Glutamatergic neuron (in vitro differentiated cells): Measurements from ENCODE around the gene SCNM1. TPM values are rescaled to one million over a fixed set of nuclear protein-coding genes. Genes with fewer than 3 reads are reported as not detected.

Source experiments
- DNase-seq: peaks from one replicate; pipeline ENCODE4 v3.0.0; 2022
- H3K27ac Mint-ChIP-seq: one replicate; pipeline ENCODE4 v1.8.0; 2020; ENCODE audit warnings: mild to moderate bottlenecking, mixed read lengths, inconsistent platforms; ENCODE audit not compliant: unreplicated experiment
- H3K27me3 Mint-ChIP-seq: one replicate; pipeline ENCODE4 v1.8.0; 2020; ENCODE audit warnings: mild to moderate bottlenecking, moderate library complexity, mixed read lengths, inconsistent platforms; ENCODE audit not compliant: unreplicated experiment
- H3K36me3 Mint-ChIP-seq: one replicate; pipeline ENCODE4 v1.8.0; 2020; ENCODE audit warnings: mild to moderate bottlenecking, mixed read lengths, inconsistent platforms; ENCODE audit not compliant: unreplicated experiment
- H3K4me1 Mint-ChIP-seq: one replicate; pipeline ENCODE4 v1.8.0; 2020; ENCODE audit warnings: mild to moderate bottlenecking, low read depth, mixed read lengths, inconsistent platforms; ENCODE audit not compliant: unreplicated experiment
- H3K4me3 Mint-ChIP-seq: one replicate; pipeline ENCODE4 v1.8.0; 2020; ENCODE audit warnings: mild to moderate bottlenecking, mixed read lengths, inconsistent platforms; ENCODE audit not compliant: unreplicated experiment
- H3K9me3 Mint-ChIP-seq: one replicate; pipeline ENCODE4 v1.8.0; 2020; ENCODE audit warnings: mild to moderate bottlenecking, moderate library complexity, mixed read lengths, inconsistent platforms; ENCODE audit not compliant: unreplicated experiment
- total RNA-seq: library from RNA; stranded (reverse); fragmentation: NEBNext Ultra II Directional; extraction: Animal tissue kit (Norgen Biotek cat#: 25700); gene quantifications from one replicate; pipeline ENCODE4 v1.2.1, GENCODE V29; 2021; ENCODE audit not compliant: unreplicated experiment
- TF ChIP-seq, protein P1 (sequence below): fragments of 200-600 bp; sonication (generic); IDR thresholded peaks from one replicate; pipeline ENCODE4 v1.5.0; 2021; ENCODE audit not compliant: partially characterized antibody, unreplicated experiment

Gene SCNM1
- total RNA-seq, 1 donor from 2014 or later: 44.2 TPM

DNA sequence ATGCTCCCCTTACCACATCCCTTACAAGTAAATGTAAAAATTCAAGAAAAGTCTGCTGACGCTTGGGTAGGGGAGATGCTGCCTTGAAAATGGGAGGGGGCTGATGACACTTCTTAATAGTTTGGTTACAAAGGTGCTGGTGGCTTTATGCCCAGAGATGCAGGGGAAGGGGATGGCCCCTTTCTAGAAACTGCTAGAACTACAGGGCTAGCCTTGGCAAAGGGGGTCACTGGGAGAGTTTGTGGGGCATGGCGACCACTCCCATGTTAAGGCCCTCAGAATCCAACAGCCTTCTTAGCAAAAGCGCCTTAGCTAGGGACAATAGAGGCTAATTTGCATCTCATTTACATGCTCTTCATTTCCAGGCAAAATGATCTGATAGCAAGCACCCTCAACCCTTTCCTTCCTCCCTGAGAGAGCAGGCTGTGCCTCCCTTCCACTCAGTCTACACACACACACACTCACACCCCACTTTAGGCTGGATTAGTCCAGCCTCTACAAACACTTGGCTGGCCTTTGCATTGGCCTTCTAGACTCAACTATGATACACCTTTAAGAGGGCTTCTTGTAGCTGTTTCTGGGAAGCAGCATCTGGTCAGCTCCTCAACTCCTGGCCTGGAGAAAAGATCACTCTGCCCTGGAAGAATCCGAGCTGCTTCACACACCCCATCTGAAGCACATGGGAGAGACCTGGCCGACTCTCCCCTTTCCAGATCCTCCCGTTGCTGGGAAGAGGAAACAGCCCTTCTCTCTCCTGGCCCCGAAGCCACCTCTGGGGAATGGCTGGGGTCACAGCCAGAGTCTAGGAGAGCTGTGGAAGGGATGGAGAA, 21.3 kb upstream of the SCNM1 start:
- peak overlapping the region; percentile 73 for H3K27ac Mint-ChIP-seq
- H3K36me3 Mint-ChIP-seq: no peaks in the 10 kb centered on the region
- DNase-seq: peak; percentile 41
- TF ChIP-seq, protein P1, sequence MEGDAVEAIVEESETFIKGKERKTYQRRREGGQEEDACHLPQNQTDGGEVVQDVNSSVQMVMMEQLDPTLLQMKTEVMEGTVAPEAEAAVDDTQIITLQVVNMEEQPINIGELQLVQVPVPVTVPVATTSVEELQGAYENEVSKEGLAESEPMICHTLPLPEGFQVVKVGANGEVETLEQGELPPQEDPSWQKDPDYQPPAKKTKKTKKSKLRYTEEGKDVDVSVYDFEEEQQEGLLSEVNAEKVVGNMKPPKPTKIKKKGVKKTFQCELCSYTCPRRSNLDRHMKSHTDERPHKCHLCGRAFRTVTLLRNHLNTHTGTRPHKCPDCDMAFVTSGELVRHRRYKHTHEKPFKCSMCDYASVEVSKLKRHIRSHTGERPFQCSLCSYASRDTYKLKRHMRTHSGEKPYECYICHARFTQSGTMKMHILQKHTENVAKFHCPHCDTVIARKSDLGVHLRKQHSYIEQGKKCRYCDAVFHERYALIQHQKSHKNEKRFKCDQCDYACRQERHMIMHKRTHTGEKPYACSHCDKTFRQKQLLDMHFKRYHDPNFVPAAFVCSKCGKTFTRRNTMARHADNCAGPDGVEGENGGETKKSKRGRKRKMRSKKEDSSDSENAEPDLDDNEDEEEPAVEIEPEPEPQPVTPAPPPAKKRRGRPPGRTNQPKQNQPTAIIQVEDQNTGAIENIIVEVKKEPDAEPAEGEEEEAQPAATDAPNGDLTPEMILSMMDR: no peak
- peaks cover 29% of the 10 kb centered on the region for H3K4me1 Mint-ChIP-seq
- H3K4me3 Mint-ChIP-seq: peak overlapping the region; percentile 99
- peaks cover 7% of the 10 kb centered on the region for H3K27me3 Mint-ChIP-seq
- peaks cover 6% of the 10 kb centered on the region for H3K9me3 Mint-ChIP-seq

DNA sequence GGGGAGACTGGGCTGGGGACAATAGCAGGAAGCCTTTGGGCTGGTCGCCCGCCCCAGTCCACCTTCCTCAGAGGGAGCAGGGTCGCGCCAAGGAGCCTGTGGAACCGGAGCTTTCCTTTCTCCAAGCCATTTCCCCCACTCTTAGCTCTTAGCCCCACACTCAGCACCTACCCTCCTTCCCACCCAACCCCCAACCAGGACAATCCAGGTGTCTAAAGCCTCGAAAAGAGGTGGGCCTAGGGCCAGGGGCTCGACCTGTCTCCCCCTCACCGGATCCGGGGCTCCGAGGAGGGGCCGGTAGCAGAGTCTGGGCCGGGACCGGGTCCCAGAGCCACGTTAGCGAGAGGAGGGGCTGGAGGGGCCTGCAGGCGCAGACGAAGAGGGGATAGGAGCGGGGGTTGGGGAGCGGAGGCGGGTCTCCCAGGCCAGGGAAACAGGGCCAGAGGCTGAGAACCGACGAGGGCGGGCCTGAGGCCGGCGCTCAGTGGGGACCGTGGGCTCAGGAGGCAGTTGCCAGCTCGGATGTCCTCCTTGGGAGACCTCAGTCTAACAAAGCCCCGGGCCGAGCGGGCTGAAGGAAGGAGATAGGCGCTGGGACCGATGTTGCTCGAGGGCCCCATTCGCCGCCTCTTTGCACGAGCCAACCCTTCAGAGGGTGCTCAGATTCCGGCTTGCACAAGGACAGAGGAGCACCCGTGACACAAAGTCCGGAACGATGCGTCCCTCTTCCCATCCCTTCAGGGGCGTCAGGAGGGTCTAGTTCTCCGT, 20.5 kb upstream of the SCNM1 start:
- peak; percentile 45 for DNase-seq
- peaks cover 7% of the 10 kb centered on the region for H3K27me3 Mint-ChIP-seq

DNA sequence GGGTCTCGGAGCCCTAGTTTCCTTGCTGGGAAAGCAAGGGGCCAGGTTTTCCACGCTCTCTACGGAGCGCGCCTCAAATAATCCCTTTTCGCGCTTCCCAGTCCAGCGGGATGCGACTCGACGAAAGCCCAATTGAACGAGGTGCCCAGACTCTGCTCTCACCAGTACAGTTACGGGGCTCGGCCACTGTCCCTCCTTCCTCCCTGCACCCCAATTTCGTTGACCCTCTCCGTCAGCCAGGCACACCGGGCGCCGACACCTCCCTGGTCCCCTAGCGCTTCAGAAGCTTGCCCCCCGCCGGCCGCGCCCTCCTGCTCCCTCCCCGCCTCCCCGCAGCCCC, 19.9 kb upstream of the SCNM1 start:
- no peak for DNase-seq
- peak overlapping the region; percentile 91 for H3K27ac Mint-ChIP-seq
- no peaks in the 10 kb centered on the region for H3K36me3 Mint-ChIP-seq
- peaks cover 7% of the 10 kb centered on the region for H3K27me3 Mint-ChIP-seq
- H3K4me1 Mint-ChIP-seq: peaks cover 29% of the 10 kb centered on the region
- peaks cover 6% of the 10 kb centered on the region for H3K9me3 Mint-ChIP-seq
- H3K4me3 Mint-ChIP-seq: peak overlapping the region; percentile 99
- TF ChIP-seq, protein P1: no peak

More for the DNA sequence above, 20.5 kb upstream of the SCNM1 start:
- peak overlapping the region; percentile 99 for H3K4me3 Mint-ChIP-seq
- H3K27ac Mint-ChIP-seq: peak overlapping the region; percentile 91
- peaks cover 6% of the 10 kb centered on the region for H3K9me3 Mint-ChIP-seq
- peaks cover 29% of the 10 kb centered on the region for H3K4me1 Mint-ChIP-seq
- no peaks in the 10 kb centered on the region for H3K36me3 Mint-ChIP-seq
- TF ChIP-seq, protein P1: no peak

DNA sequence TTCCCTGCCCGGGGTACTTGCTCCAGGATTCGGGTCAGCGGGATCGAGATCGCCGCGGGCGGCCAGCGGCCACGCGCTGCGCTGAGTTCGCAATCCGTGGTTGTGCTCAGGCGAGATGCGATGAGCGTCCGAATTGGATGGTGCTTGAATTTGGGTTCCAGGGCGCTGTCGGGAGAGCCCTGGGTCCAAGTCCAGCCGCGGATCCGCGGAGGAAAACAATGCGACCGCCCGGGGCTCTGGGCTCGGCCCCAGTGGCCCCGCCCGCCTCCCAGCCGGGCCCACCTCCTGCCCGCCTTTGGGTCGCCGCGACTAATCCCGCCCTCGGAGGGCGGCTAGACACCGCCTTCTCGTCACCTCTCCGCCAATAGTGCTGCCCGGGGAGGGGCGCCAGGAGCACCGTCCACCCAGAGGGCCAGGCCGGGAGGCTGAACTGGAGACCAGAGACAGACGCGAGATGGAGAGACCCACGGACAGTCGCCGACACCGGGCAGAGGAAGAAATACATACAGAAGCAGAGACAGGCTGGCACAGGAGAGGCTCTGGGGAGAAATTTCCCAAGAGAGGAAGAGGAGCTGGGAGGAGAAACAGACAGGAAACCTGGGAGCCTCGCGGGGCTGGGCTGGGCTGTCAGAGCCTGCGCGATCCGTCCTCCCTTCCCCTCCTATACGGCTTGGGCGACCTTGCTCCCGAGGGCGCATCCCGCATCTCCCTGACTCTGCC, 19.4 kb upstream of the SCNM1 start, which contains the start of gene SEMA6C:
TSS of gene SEMA6C (minus strand) at position 220 of the 720 bp plus-strand sequence. CDS start 4,010 bp downstream, outside the sequence.
- Mint-ChIP-seq H3K36me3 (no peaks in the 10 kb centered on the region), H3K9me3 (peaks cover 6% of the 10 kb centered on the region), H3K27me3 (peaks cover 7% of the 10 kb centered on the region), H3K4me3 (peak within 1 kb of the TSS; percentile 99), H3K27ac (peak within 1 kb of the TSS; percentile 91), H3K4me1 (peaks cover 29% of the 10 kb centered on the region)
- TF ChIP-seq, protein P1: no peak
- DNase-seq: peak; percentile 95
